ENCODE measurements around the gene OSBPL6. TPM values are rescaled to one million over a fixed set of nuclear protein-coding genes. Genes with fewer than 3 reads are reported as not detected.

The OSBPL6 gene
- total RNA-seq, 1 experiment from 2014 or later: 43.1 TPM

DNA sequence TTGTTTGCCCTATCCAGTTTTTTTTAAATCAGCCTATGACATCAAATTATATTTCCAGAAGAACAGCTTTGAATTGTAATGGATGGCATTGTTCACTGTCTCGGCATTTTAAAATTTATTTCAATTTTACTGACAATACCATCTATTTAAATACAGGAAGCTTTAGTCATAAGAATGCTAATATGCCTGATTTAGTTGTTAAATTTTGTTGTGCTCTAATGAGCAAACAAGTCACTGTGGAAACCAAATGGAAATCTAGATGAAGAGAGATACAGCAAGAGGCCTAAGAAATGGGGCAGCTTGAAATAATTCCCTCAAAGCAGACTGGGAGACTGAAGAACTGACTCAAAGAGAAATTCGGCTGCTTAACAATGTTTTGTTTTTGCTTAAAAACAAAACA lies 76.8 kb downstream of the OSBPL6 start:
- TF ChIP-seq, protein P1, sequence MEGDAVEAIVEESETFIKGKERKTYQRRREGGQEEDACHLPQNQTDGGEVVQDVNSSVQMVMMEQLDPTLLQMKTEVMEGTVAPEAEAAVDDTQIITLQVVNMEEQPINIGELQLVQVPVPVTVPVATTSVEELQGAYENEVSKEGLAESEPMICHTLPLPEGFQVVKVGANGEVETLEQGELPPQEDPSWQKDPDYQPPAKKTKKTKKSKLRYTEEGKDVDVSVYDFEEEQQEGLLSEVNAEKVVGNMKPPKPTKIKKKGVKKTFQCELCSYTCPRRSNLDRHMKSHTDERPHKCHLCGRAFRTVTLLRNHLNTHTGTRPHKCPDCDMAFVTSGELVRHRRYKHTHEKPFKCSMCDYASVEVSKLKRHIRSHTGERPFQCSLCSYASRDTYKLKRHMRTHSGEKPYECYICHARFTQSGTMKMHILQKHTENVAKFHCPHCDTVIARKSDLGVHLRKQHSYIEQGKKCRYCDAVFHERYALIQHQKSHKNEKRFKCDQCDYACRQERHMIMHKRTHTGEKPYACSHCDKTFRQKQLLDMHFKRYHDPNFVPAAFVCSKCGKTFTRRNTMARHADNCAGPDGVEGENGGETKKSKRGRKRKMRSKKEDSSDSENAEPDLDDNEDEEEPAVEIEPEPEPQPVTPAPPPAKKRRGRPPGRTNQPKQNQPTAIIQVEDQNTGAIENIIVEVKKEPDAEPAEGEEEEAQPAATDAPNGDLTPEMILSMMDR (IDR thresholded peaks at IDR 0.05; ENCODE audit: unreplicated experiment): no peak
- intact Hi-C loops (cut with micrococcal nuclease): no loop called here
- no TSS peak for BruUV-seq (replicated peaks)
- ChIA-PET POLR2A (interaction anchor here (0.7 to 4.6 kb wide), 14 partner anchors 8 to 158 kb away, joined by 3 to 51 read pairs (median 4); partner anchors contain the start of genes OSBPL6 and RBM45), CTCF (interaction anchor here (0.6 to 1.0 kb wide), 2 partner anchors 35 to 147 kb away, joined by 3 read pairs; no protein-coding TSS in a partner anchor)
- Mint-ChIP-seq H3K27ac (ENCODE audit: low read depth, unreplicated experiment) (peak overlapping the region; percentile 77), H3K36me3 (ENCODE audit: insufficient read depth, unreplicated experiment) (peaks cover 6% of the 10 kb centered on the region), H3K9me3 (ENCODE audit: unreplicated experiment) (no peaks in the 10 kb centered on the region), H3K4me3 (ENCODE audit: unreplicated experiment) (no peak overlapping the region), H3K4me1 (ENCODE audit: insufficient read depth, unreplicated experiment) (peaks cover 32% of the 10 kb centered on the region), H3K27me3 (ENCODE audit: insufficient read depth, unreplicated experiment) (no peaks in the 10 kb centered on the region)
- DNase-seq (ENCODE audit: unreplicated experiment): no peak

DNA sequence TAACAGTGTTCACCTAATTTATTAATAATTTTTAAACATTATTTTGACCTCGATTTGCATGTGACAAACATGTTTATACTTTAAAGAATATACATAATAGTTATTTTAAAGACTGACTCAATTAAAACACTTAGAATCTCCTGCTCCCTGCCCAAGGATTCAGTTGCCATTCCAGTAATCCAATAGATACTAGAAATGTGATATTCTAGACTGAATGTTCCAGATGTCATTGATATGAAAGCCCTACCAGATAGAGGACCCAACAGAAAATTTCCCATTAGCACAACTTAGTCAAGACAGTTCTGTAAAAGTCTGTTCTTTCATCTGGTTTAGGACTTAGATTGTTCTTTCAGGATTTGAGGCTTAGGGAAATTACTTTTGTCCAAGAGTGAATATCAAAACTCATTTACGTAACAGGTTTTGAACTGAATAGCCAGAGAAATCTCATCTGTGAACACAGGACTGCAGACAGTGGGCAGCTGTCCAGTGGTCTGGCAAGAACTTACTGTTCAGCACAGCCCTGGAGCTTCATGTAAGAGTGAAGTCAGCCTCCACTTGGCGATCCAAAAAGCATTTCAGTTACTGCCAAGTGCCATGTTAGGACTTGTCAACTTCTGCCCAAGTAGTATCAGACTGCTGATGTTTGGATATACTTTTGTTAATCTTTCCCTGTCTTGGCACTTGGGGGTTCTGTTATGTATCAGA lies 77.5 kb downstream of the OSBPL6 start:
- H3K36me3 Mint-ChIP-seq (ENCODE audit: insufficient read depth, unreplicated experiment): peaks cover 6% of the 10 kb centered on the region
- BruUV-seq (replicated peaks): no TSS peak
- DNase-seq (ENCODE audit: unreplicated experiment): peak; percentile 91
- no peaks in the 10 kb centered on the region for H3K27me3 Mint-ChIP-seq (ENCODE audit: insufficient read depth, unreplicated experiment)
- intact Hi-C loops (cut with micrococcal nuclease): no loop called here
- peak overlapping the region; percentile 35 for H3K4me3 Mint-ChIP-seq (ENCODE audit: unreplicated experiment)
- POLR2A ChIA-PET: interaction anchor here (0.8 to 4.6 kb wide), 18 partner anchors 7 to 159 kb away, joined by 3 to 51 read pairs (median 4); partner anchors contain the start of genes OSBPL6 and RBM45
- H3K27ac Mint-ChIP-seq (ENCODE audit: low read depth, unreplicated experiment): peak overlapping the region; percentile 77
- TF ChIP-seq, protein P1 (IDR thresholded peaks at IDR 0.05; ENCODE audit: unreplicated experiment): no peak
- CTCF ChIA-PET: interaction anchor here (0.6 to 1.1 kb wide), 5 partner anchors 24 to 147 kb away, joined by 3 read pairs; no protein-coding TSS in a partner anchor
- no peaks in the 10 kb centered on the region for H3K9me3 Mint-ChIP-seq (ENCODE audit: unreplicated experiment)
- H3K4me1 Mint-ChIP-seq (ENCODE audit: insufficient read depth, unreplicated experiment): peaks cover 32% of the 10 kb centered on the region

DNA sequence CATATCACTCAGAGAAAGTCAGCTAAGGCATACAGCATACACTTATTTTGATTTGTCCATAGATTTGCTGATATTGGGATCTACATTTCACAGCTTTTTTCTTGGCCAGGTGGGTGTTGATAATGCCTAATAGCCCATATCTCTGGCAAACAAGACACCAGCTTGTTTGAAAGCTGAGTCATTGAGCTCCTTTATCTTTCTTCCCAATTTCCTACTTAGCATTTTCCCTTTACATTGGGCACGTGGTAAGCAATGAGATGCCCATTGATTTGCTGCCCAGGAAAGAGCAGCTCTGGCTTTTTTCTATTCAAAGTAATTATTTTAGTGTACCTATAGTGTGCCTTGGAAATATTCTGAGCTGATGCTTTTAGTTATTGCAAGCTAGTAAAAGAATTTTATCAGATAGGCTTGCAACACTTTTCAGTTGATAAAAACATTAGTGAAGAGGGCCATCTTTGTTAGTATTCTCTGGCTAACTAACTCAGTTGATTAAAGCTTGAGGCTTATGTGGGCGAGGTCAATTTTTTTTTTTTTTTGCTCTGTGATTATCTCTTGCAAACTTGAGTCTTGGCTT lies 79.6 kb downstream of the OSBPL6 start:
- no peak for DNase-seq (ENCODE audit: unreplicated experiment)
- no peaks in the 10 kb centered on the region for H3K9me3 Mint-ChIP-seq (ENCODE audit: unreplicated experiment)
- no TSS peak for BruUV-seq (replicated peaks)
- peaks cover 15% of the 10 kb centered on the region for H3K36me3 Mint-ChIP-seq (ENCODE audit: insufficient read depth, unreplicated experiment)
- H3K4me3 Mint-ChIP-seq (ENCODE audit: unreplicated experiment): no peak overlapping the region
- ChIA-PET CTCF (interaction anchor here (0.6 to 1.3 kb wide), 5 partner anchors 39 to 413 kb away, joined by 3 to 4 read pairs (median 3); no protein-coding TSS in a partner anchor), POLR2A (interaction anchor here (0.9 to 1.9 kb wide), 6 partner anchors 11 to 162 kb away, joined by 3 to 7 read pairs (median 4); partner anchors contain the start of gene RBM45)
- H3K27me3 Mint-ChIP-seq (ENCODE audit: insufficient read depth, unreplicated experiment): no peaks in the 10 kb centered on the region
- intact Hi-C loops (cut with micrococcal nuclease): no loop called here
- TF ChIP-seq, protein P1 (IDR thresholded peaks at IDR 0.05; ENCODE audit: unreplicated experiment): no peak
- peaks cover 39% of the 10 kb centered on the region for H3K4me1 Mint-ChIP-seq (ENCODE audit: insufficient read depth, unreplicated experiment)
- peak overlapping the region; percentile 77 for H3K27ac Mint-ChIP-seq (ENCODE audit: low read depth, unreplicated experiment)

DNA sequence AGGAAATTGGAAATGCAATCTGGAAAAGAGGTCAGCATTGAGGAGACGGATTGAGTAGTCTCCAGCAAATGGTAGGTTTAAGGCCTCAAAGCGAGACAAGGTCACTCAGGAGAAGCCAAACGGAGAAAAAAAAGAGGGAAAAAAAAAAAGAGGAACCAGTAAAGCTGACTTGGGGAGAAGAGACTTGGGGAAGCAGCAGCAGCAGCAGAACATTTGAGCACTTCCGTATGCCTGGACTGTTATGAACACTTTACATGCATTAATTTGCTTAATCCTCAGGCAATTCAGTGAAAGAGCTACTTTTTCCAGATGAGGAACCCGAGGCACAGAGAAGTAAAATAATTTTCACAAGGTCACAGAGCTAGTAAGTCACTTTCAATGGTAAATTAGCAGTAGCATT lies 81.3 kb downstream of the OSBPL6 start:
- Mint-ChIP-seq H3K9me3 (ENCODE audit: unreplicated experiment) (no peaks in the 10 kb centered on the region), H3K4me3 (ENCODE audit: unreplicated experiment) (no peak overlapping the region), H3K27me3 (ENCODE audit: insufficient read depth, unreplicated experiment) (no peaks in the 10 kb centered on the region), H3K4me1 (ENCODE audit: insufficient read depth, unreplicated experiment) (peaks cover 47% of the 10 kb centered on the region), H3K27ac (ENCODE audit: low read depth, unreplicated experiment) (no peak overlapping the region), H3K36me3 (ENCODE audit: insufficient read depth, unreplicated experiment) (peaks cover 15% of the 10 kb centered on the region)
- ChIA-PET POLR2A (interaction anchor here (0.6 to 1.7 kb wide), 3 partner anchors 21 to 113 kb away, joined by 3 to 7 read pairs (median 4); no protein-coding TSS in a partner anchor), CTCF (interaction anchor here (0.6 to 1.1 kb wide), 3 partner anchors 139 to 965 kb away, joined by 3 to 5 read pairs (median 3); partner anchors contain the start of gene RBM45)
- intact Hi-C loops (cut with micrococcal nuclease): no loop called here
- TF ChIP-seq, protein P1 (IDR thresholded peaks at IDR 0.05; ENCODE audit: unreplicated experiment): no peak
- no peak for DNase-seq (ENCODE audit: unreplicated experiment)
- BruUV-seq (replicated peaks): no TSS peak

Data from MCF 10A (cell line).